Ovary (tissue), 3 donors: ENCODE data around the gene ZMYM5.

ENCODE experiments used
- EP300 ChIP-seq: sonication (generic); formaldehyde crosslinking; IDR thresholded peaks from one replicate; pipeline ENCODE4 v1.6.1; 2017; ENCODE audit warnings: antibody characterized with exemption
- POLR2A ChIP-seq: fragments of 450-650 bp; IDR thresholded peaks from one replicate; pipeline ENCODE4 v1.6.1; 2017; ENCODE audit warnings: antibody characterized with exemption, mild to moderate bottlenecking, moderate library complexity
- TF ChIP-seq, protein P1 (sequence below), 3 donors: fragments of 450-650 bp in 2 of 3; fragments of 200-600 bp in 1 of 3; IDR thresholded peaks; one replicate each; pipeline versions ENCODE4 v1.5.1 to v1.8.0; 2016 to 2022; ENCODE audit warnings: antibody characterized with exemption in 3 of 3, mild to moderate bottlenecking in 1 of 3
- donor health status: DM: no; HTN: no; CAD: no.

DNA sequence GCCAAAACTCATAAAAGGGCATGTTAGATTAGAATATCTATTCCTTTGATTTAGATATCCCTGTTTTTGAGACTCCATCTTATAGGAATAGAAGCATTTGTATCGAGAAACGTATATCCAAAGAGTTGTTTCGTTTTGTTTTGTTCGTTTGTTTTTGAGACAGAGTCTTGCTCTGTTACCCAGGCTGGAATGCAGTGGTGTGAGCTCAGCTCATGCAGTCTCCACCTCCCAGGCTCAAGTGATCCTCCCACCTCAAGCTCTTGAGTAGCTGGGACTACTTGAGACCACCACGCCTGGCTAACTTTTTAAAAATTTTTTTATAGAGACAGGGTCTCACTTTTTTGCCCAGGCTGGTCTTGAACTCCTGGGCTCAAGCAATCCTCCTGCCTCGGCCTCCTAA lies 26.6 kb upstream of the ZMYM5 start:
- TF ChIP-seq, protein P1, sequence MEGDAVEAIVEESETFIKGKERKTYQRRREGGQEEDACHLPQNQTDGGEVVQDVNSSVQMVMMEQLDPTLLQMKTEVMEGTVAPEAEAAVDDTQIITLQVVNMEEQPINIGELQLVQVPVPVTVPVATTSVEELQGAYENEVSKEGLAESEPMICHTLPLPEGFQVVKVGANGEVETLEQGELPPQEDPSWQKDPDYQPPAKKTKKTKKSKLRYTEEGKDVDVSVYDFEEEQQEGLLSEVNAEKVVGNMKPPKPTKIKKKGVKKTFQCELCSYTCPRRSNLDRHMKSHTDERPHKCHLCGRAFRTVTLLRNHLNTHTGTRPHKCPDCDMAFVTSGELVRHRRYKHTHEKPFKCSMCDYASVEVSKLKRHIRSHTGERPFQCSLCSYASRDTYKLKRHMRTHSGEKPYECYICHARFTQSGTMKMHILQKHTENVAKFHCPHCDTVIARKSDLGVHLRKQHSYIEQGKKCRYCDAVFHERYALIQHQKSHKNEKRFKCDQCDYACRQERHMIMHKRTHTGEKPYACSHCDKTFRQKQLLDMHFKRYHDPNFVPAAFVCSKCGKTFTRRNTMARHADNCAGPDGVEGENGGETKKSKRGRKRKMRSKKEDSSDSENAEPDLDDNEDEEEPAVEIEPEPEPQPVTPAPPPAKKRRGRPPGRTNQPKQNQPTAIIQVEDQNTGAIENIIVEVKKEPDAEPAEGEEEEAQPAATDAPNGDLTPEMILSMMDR (IDR thresholded peaks at IDR 0.05), result no peak
- TF ChIP-seq EP300 (no peak), POLR2A (no peak)
